HG02798 (cell line): ENCODE results near the gene EFNB2.

ENCODE experiments used
- ATAC-seq: cut with Tn5 transposase; IDR thresholded peaks from one replicate; pipeline ENCODE4 v1.9.1; 2021; ENCODE audit warnings: mild to moderate bottlenecking; ENCODE audit not compliant: unreplicated experiment, poor library complexity

The EFNB2 gene

DNA sequence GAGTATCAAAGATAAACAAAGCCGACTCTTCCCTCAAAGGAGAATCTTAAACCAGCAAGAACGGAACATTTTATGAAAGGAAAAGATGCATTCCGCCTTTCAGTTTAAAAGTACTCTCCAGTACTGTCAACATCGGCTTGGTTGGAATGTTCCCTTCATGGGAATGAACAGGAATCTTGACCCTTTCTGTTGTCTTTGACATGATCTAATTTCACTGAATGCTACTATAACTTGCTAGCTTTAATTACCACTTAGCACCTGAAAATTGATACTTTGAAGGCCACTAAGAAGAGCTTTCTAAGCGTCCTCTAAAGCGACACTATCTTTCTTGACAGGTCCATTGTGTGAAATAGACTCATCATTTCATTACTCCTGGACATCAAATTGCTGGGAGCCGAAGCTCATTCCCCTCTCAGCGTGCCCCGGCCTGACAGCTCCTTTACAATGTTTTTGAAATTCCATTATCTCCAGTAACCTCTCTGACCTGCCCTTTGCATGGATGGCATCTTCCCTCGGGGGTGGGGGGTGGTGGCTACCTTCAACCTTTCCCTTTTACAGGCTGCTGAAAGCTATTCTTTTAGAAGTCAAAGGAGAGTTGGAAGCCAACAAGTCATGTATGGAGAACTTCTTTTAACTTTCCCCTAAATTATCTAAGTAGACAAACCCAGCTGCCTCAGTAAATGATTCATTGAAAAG lies 67.9 kb downstream of the EFNB2 start:
- no peak for ATAC-seq

DNA sequence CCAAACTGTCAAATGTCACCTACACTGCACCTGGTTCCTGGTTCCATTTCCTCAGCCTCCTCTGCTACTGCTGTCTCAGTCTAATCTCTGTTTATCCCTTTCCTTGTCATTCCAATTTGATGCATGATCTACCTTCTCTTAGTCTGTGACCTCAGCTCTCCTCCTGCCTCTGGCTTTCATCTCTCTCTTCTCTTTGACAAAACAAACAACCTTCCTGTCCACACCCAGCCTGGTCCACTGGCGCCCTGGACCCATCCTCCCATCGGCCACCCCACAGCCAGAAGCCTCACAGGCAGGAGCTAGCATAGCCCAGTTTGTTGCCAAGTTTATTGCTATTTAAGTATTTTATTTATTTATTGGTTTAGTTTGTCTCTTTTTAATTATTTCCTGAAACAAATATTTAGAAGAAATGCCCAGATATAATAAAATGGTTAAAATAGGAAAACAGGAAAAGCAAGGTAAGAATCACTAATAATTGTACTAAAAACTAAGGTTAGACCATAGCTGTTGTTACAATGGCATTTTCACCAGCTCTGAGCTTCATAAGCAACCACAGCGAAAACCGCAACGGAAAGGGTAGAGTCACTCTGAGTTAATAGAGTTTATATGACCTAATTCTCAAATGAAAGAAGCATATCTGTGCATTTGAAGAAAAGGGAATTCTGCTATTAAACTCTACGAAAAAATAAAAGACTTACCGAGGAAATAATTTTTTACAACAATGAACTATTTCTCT lies 68.6 kb downstream of the EFNB2 start:
- no peak for ATAC-seq

DNA sequence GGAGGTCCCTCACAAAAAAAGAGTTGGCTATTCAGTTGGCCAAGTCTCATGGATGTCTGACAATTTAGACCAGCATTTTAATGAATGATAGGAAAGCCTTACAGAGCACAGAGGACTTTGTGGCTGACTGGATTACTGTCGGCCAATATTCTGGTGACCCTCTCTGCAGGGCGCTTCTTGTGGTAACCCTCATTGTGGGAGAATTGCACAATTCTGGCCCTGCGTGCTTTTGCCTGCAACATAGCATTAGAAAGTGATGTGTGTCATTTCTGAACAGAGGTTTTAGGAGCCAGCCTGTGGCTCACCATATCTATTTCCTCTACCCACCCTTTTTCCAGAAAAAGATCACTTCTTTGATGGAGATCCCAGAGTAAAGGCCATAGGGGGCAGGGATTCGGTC lies 71.4 kb downstream of the EFNB2 start:
- ATAC-seq = no peak

DNA sequence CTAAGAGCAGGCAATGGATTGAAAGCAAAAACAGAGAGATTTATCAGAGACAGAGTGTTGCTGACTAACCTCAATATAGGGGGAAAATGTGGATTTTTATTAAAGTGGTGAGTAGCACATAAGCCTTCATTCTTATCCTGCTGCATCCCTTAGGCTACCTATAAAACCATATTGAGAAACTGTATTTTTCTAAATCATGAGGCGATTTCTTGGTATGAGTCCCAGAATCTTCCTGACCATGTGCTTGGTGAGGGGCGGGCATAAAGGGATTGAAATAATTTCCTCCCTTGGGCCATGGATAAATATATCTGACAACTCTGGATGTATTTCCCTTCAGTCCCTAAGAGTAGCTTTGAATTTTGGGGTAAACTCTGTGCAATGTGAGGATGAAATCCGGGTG lies 72.8 kb downstream of the EFNB2 start:
- no peak for ATAC-seq

DNA sequence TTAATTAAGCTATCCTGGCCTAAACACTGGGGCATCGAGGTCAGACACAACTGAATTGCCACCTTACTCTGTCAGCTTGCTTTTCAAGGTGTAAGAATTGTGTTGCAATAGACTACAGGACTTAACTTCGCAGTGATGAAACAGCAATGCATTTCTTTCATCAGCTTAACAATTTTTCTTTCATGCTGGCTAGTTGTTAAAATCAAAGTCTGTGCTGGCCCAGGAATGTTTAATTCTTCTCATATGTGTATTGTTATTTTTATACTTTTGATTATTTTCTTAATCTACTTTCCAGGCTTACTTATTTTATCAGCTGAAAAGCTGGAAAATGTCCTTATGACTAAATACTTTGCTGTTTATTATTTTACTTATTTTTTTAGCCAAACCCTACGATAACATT lies 79.7 kb downstream of the EFNB2 start:
- no peak for ATAC-seq

DNA sequence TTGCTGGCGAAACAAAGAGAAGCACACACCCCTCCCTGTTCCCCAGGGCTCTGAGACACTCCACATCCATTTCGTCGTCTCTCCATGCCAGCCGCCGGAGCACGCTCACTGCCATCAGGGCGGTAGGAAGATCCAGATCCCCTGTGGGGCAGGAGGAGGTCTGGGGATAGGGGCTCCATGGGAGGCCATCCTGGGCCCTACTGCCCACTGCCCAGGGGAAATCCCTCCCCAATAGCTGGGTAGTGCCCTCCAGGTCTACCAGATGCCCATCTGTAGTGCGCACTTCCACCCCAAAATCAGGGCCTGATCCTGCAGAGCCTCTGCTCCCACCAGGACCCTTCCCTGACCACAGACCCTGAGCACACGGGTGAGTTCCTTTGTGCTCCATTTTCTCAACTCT lies 80.3 kb downstream of the EFNB2 start:
- ATAC-seq = no peak

DNA sequence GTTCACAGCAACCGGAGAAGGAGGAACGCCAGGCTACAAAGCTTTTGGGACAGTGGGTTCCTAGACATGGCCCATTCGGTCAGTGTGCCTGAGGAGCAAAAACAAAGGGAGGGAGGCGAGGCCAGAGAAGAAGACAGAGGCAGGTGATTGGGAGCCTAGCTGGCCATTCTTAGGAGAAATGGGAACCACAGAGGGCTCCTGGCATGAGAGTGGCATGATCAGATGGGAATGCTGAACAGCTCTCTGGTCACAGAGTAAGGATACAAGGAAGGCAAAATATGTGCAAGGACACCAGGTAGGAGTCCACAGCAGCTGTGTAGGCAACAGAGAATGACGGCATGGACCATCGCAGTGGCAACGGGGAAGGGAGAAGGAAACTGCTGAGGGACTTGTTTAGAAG lies 82.4 kb downstream of the EFNB2 start:
- no peak for ATAC-seq

DNA sequence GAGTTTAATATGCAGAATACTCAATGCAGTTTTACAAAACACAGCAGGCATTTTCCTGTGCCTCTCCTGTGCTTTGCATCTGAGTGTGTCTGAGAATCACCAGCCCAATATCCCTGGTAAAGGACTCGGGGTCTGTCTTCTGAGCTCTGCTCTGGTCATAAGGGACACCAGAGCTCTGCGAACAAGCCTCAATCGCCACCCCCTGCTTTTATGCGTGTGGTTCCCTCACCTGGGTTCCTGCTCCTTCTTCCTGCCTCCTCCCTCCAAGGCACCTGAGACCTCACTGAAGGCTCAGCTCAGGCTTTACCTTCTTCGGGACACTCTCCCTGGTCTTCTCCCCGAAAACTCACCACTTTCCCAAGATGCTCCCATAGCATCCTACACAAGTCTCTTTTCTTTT lies 84.5 kb downstream of the EFNB2 start:
- no peak for ATAC-seq

DNA sequence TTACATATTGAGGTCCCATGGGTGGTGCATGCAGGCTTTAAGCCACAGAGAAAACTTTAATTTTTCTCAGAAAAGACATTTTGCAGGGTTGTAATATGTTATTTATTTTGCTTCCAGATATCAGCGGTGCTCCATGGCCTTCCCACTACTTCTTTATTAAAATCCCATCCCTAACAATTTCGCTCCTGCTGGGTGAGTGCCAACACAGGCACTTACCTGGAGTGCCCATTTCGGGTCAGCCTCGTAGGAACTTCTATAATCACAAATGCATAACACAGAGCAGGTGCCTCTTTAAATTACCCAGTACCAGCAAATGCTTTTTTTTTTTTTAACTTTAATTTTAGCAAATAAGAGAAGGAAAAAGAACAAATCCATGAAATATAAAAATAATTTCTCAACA lies 86.4 kb downstream of the EFNB2 start:
- no peak for ATAC-seq

DNA sequence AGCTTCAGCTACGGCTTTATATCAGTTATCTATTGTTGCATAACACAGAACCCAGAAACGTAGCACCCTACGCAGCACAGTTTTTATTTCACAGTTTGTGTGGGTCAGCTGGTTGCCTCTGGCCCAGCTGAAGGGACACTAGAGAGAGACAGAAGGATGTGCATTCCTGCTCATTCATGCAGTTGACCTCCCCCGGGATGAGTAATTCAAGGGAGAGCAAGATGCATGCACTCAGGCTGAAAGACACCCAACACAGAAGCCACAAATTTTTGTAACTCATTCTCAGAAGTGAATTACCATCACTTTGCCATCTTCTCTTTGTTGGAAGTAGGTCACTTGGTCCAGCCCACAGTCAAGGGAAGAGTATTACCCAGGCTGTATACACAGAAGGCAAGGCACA lies 89.5 kb downstream of the EFNB2 start:
- ATAC-seq = no peak

DNA sequence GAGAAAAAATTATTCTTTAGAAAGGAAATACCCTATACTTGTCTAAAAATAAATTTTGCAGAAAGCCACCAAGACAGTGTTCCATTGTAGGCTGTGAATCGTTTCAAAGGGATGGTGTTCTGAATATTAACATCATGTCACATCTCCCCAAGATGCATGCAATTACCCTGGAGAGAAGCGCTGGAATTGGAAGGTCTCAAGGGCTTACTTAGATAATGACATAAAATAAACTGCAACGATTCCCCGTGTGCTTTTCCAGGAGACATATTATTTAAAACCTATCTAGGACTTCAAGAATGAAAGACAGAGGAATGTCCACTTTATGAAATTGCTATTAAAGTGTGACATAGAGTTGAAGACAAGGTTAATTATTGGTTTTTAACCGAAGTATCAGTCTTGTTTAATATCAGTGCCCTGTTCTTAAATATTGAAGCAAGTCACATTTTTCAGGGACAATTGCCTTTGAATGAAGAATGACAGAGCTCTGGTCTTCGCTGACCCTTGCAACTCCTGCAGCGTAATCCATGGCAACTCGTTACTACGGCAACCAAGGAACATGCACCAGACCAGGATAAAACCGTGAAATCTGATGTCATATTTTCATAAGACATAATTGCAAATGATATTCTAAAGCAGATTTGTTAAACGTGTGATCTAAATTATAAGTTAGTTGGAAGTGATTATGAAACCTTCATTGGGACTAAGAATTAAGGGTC lies 91.7 kb downstream of the EFNB2 start:
- no peak for ATAC-seq

DNA sequence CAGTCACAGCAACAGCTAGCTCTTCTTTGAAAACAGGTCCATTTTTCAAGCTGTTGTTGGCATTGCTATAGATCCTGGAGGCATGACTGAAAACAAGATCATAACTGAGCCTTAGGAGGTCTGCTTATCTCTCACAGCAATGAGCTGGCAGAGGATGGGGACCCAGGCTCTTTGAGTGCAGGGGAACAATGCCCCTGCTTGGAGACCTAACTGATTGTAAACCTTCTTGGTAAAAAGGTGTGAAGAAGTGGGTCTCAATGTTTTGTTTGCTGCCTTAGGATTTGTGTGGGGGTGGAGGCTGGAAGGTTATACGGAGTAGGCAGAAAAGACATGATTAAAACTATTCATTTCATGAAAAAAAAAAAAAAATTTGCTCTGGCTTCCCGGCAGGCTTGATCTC lies 94.6 kb downstream of the EFNB2 start:
- no peak for ATAC-seq
